ENCODE measurements around the gene OSBPL7.

GRCh38 chr17:47785538-47786123 lies 36.0 kb downstream of the OSBPL7 start:
- TF ChIP-seq POLR2A (IDR thresholded peaks at IDR 0.05), result no peak
- TF ChIP-seq CTCF (IDR thresholded peaks at IDR 0.05), result no peak

Measured in esophagus squamous epithelium (tissue), 4 donors.